CD4-positive, alpha-beta memory T cell (primary cell): ENCODE measurements around the gene UBL4A. TPM values are rescaled to one million over a fixed set of nuclear protein-coding genes. Genes with fewer than 3 reads are reported as not detected.

Experiments used
- CTCF ChIA-PET: fragments of 350-600 bp; sonication (Branson Sonifier 250); formaldehyde crosslinking; loops from one replicate; lab custom pipeline; 2021; ENCODE audit warnings: inconsistent platforms; ENCODE audit not compliant: partially characterized antibody; lab: Charles Lee
- POLR2A ChIA-PET: fragments of 350-600 bp; sonication (Branson Sonifier 250); formaldehyde crosslinking; loops from one replicate; lab custom pipeline; 2021; ENCODE audit not compliant: partially characterized antibody; lab: Charles Lee
- DNase-seq, 5 donors: peaks; one replicate each; pipeline versions ENCODE4 v3.0.0 to v3.0.0-alpha.2; 2020 to 2022; ENCODE audit warnings: mixed read lengths in 1 of 5
- H3K27ac ChIP-seq: one replicate; pipeline ENCODE4 v1.7.0; 2013; ENCODE audit warnings: low read depth, low read length
- H3K27me3 ChIP-seq: 2 replicates; pipeline ENCODE4 v1.7.0; 2013; ENCODE audit warnings: mild to moderate bottlenecking, low read length, moderate library complexity; ENCODE audit not compliant: insufficient read depth
- H3K36me3 ChIP-seq: 2 replicates; pipeline ENCODE4 v1.7.0; 2013; ENCODE audit warnings: mild to moderate bottlenecking, low read length, moderate library complexity; ENCODE audit not compliant: insufficient read depth
- H3K4me1 ChIP-seq: 2 replicates; pipeline ENCODE4 v1.7.0; 2013; ENCODE audit warnings: mild to moderate bottlenecking, low read length, moderate library complexity; ENCODE audit not compliant: insufficient read depth
- H3K4me3 ChIP-seq, 2 donors: one replicate each; pipeline ENCODE4 v1.7.0; 2013; ENCODE audit warnings: low read length in 2 of 2, mild to moderate bottlenecking in 1 of 2
- H3K9me3 ChIP-seq, 2 donors: one replicate each; pipeline ENCODE4 v1.7.0; 2013; ENCODE audit warnings: low read length in 2 of 2, control low read depth in 1 of 2; ENCODE audit not compliant: control insufficient read depth in 1 of 2
- H3K27ac Mint-ChIP-seq, 7 donors: one replicate each; pipeline ENCODE4 v1.8.0; 2020 to 2021; ENCODE audit warnings: mixed read lengths in 7 of 7, mild to moderate bottlenecking in 6 of 7, inconsistent platforms in 3 of 7, moderate library complexity in 3 of 7
- H3K27me3 Mint-ChIP-seq, 2 donors: one replicate each; pipeline ENCODE4 v1.8.0; 2020 to 2021; ENCODE audit warnings: mixed read lengths in 2 of 2
- H3K36me3 Mint-ChIP-seq, 2 donors: one replicate each; pipeline ENCODE4 v1.8.0; 2020 to 2021; ENCODE audit warnings: mixed read lengths in 2 of 2, inconsistent platforms in 1 of 2, mild to moderate bottlenecking in 1 of 2
- H3K4me1 Mint-ChIP-seq, 4 donors: one replicate each; pipeline ENCODE4 v1.8.0; 2020 to 2021; ENCODE audit warnings: mixed read lengths in 4 of 4, mild to moderate bottlenecking in 1 of 4
- H3K4me3 Mint-ChIP-seq, 8 donors: one replicate each; pipeline ENCODE4 v1.8.0; 2020 to 2021; ENCODE audit warnings: mixed read lengths in 8 of 8, mild to moderate bottlenecking in 7 of 8, moderate library complexity in 6 of 8, inconsistent platforms in 3 of 8
- H3K9me3 Mint-ChIP-seq, 8 donors: one replicate each; pipeline ENCODE4 v1.8.0; 2020 to 2021; ENCODE audit warnings: mixed read lengths in 8 of 8, mild to moderate bottlenecking in 5 of 8, inconsistent platforms in 3 of 8, moderate library complexity in 1 of 8
- intact Hi-C: fragments of 100-400 bp; cut with micrococcal nuclease; formaldehyde crosslinking; loops from one replicate; pipeline ENCODE4 v1.15.1; 2023
- polyA plus RNA-seq, 2 donors: library from polyadenylated mRNA; unstranded; fragments of 300-500 nt; fragmentation: Illumina TruSeq; gene quantifications; one replicate each; pipeline ENCODE4 v1.2.3, GENCODE V29; 2021
- total RNA-seq, 2 experiments: library from RNA; stranded (reverse); gene quantifications; one replicate each; pipeline ENCODE4 v1.2.3, GENCODE V29; 2021

The UBL4A gene
- total and polyA plus RNA-seq, 4 experiments from 2014 or later: 33.2 to 66.8 (median 49.1) TPM

- ChIA-PET POLR2A (interaction anchor here (0.7 to 8.5 kb wide), 11 partner anchors 9 to 95 kb away, joined by 3 to 42 read pairs (median 6); partner anchors contain the start of genes DNASE1L1, FAM3A, PLXNA3 and RPL10), CTCF (no interaction called here)
- DNase-seq: peak; percentile 29 to 57 (median 43)
- Histone ChIP-seq H3K4me3 (no peak overlapping the region), H3K27ac (peak overlapping the region; percentile 15), H3K27me3 (no peaks in the 10 kb centered on the region), H3K9me3 (no peaks in the 10 kb centered on the region), H3K4me1 (peaks cover 63% of the 10 kb centered on the region), H3K36me3 (no peaks in the 10 kb centered on the region)
- intact Hi-C loops: loop anchor here (5.0 kb wide), 2 partner anchors 36 to 51 kb away; partner anchors contain the start of genes LAGE3 and SLC10A3
- Mint-ChIP-seq H3K36me3 (peaks cover 0 to 19% of the 10 kb centered on the region in 2 donors), H3K27me3 (no peaks in the 10 kb centered on the region), H3K4me1 (peaks cover 9 to 57% (median 29%) of the 10 kb centered on the region in 4 donors), H3K27ac (peak overlapping the region; percentile 47 to 91 (median 81)), H3K9me3 (peaks cover 0 to 6% (median 0%) of the 10 kb centered on the region in 8 donors), H3K4me3 (peak overlapping the region in 7 of 8 donors; percentile 38 to 76 (median 69))
Measured at GRCh38 chrX:154441564-154441963, 44.9 kb downstream of the UBL4A start.

GRCh38 chrX:154440623-154441357, 45.6 kb downstream of the UBL4A start:
- H3K4me3 Mint-ChIP-seq: peak overlapping the region in 2 of 8 donors; percentile 46 to 50

GRCh38 chrX:154439841-154440240, 46.6 kb downstream of the UBL4A start:
- H3K27ac Mint-ChIP-seq: peak overlapping the region in 2 of 7 donors; percentile 46 to 81
- intact Hi-C loops: loop anchor here (5.0 kb wide), 3 partner anchors 37 to 77 kb away; partner anchors contain the start of genes FAM3A, LAGE3 and SLC10A3
- H3K4me1 Mint-ChIP-seq: peaks cover 11 to 51% (median 31%) of the 10 kb centered on the region in 4 donors
- H3K4me1 ChIP-seq: peaks cover 56% of the 10 kb centered on the region
- peak overlapping the region in 2 of 8 donors; percentile 4 to 61 for H3K4me3 Mint-ChIP-seq
- H3K27ac ChIP-seq: no peak overlapping the region
- ChIA-PET POLR2A (interaction anchor here (0.6 to 1.6 kb wide), 4 partner anchors 41 to 51 kb away, joined by 3 to 5 read pairs (median 4); partner anchors contain the start of genes RPL10 and SLC10A3), CTCF (no interaction called here)
- no peaks in the 10 kb centered on the region for H3K27me3 ChIP-seq
- peaks cover 0 to 6% (median 0%) of the 10 kb centered on the region in 8 donors for H3K9me3 Mint-ChIP-seq
- no peaks in the 10 kb centered on the region for H3K27me3 Mint-ChIP-seq
- H3K36me3 ChIP-seq: no peaks in the 10 kb centered on the region
- no peaks in the 10 kb centered on the region for H3K9me3 ChIP-seq
- DNase-seq: no peak
- H3K4me3 ChIP-seq: no peak overlapping the region
- peaks cover 0 to 26% of the 10 kb centered on the region in 2 donors for H3K36me3 Mint-ChIP-seq

More at GRCh38 chrX:154440623-154441357, 45.6 kb downstream of the UBL4A start:
- intact Hi-C loops: loop anchor here (5.0 kb wide), 2 partner anchors 37 to 52 kb away; partner anchors contain the start of genes LAGE3 and SLC10A3
- Mint-ChIP-seq H3K27ac (peak overlapping the region; percentile 62 to 84 (median 74)), H3K9me3 (peaks cover 0 to 6% (median 0%) of the 10 kb centered on the region in 8 donors), H3K27me3 (no peaks in the 10 kb centered on the region), H3K4me1 (peaks cover 11 to 56% (median 31%) of the 10 kb centered on the region in 4 donors), H3K36me3 (peaks cover 0 to 26% of the 10 kb centered on the region in 2 donors)
- Histone ChIP-seq H3K9me3 (no peaks in the 10 kb centered on the region), H3K36me3 (no peaks in the 10 kb centered on the region), H3K27ac (no peak overlapping the region), H3K27me3 (no peaks in the 10 kb centered on the region), H3K4me3 (no peak overlapping the region), H3K4me1 (peaks cover 63% of the 10 kb centered on the region)
- ChIA-PET POLR2A (interaction anchor here (0.7 to 8.5 kb wide), 13 partner anchors 9 to 96 kb away, joined by 3 to 42 read pairs (median 4); partner anchors contain the start of genes DNASE1L1, PLXNA3, RPL10 and SLC10A3), CTCF (no interaction called here)
- no peak for DNase-seq

DNA sequence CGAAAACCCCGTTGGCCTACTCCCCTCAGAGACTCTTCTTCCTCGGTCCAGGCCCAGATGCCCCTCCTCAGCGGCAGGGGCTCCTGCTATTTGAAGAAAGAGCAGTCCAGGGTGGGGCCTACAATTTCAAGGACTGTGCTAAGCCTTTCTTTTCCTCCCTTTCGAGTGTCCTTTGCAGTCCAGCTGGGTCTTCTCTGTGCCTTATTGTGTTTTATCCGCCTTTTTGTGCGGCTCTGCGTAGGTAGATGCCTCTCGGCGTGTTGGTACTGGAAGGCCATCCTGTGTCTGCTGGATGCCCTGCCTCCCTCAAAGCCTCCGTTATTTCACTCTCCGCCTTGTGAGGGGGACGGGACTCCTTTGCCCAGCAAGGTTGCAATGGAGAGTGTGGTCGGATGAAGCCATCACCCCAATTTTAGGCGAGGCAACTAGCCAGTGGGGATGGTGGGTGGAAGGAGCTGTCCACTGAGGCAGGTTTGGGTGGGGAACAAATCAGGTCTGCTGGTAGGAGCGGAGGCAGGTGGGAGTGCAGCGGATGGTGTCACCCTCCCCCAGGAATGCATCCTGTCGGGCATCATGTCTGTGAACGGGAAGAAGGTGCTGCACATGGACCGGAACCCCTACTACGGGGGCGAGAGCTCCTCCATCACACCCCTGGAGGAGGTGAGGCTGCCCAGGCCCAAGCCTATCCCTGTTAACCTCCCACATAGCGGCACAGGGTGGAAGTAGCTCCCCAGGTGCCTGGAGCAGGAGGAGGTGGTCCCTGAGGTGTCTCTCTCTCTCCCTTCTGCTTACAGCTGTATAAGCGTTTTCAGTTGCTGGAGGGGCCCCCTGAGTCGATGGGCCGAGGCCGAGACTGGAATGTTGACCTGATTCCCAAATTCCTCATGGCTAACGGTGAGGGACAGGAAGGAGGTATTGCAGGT, 48.2 kb downstream of the UBL4A start:
- Mint-ChIP-seq H3K27ac (peak overlapping the region; percentile 81 to 97 (median 91)), H3K4me3 (peak overlapping the region; percentile 86 to 89 (median 87)), H3K9me3 (peaks cover 0 to 6% (median 0%) of the 10 kb centered on the region in 8 donors), H3K4me1 (peaks cover 11 to 45% (median 28%) of the 10 kb centered on the region in 4 donors), H3K27me3 (no peaks in the 10 kb centered on the region), H3K36me3 (peaks cover 4 to 30% of the 10 kb centered on the region in 2 donors)
- ChIA-PET POLR2A (interaction anchor here (0.7 to 1.5 kb wide), 7 partner anchors 9 to 52 kb away, joined by 3 to 7 read pairs (median 4); partner anchors contain the start of gene SLC10A3), CTCF (no interaction called here)
- intact Hi-C loops: loop anchor here (5.0 kb wide), 1 partner anchor 79 kb away; the partner anchor contains the start of gene FAM3A
- peaks cover 48% of the 10 kb centered on the region for H3K4me1 ChIP-seq
- H3K27ac ChIP-seq: peak overlapping the region; percentile 63
- no peaks in the 10 kb centered on the region for H3K36me3 ChIP-seq
- no peaks in the 10 kb centered on the region for H3K9me3 ChIP-seq
- no peaks in the 10 kb centered on the region for H3K27me3 ChIP-seq
- H3K4me3 ChIP-seq: peak overlapping the region; percentile 29 to 40
- no peak for DNase-seq

- intact Hi-C loops: loop anchor here (5.0 kb wide), 1 partner anchor 80 kb away; the partner anchor contains the start of gene FAM3A
- no peaks in the 10 kb centered on the region for H3K27me3 Mint-ChIP-seq
- peaks cover 11 to 37% (median 24%) of the 10 kb centered on the region in 4 donors for H3K4me1 Mint-ChIP-seq
- H3K36me3 Mint-ChIP-seq: peaks cover 6 to 33% of the 10 kb centered on the region in 2 donors
- H3K36me3 ChIP-seq: no peaks in the 10 kb centered on the region
- peaks cover 39% of the 10 kb centered on the region for H3K4me1 ChIP-seq
- peak within 1 kb of the TSS; percentile 86 to 89 (median 88) for H3K4me3 Mint-ChIP-seq
- H3K9me3 Mint-ChIP-seq: peaks cover 0 to 6% (median 0%) of the 10 kb centered on the region in 8 donors
- H3K27ac ChIP-seq: peak within 1 kb of the TSS; percentile 82
- POLR2A ChIA-PET: interaction anchor here (1.0 to 1.5 kb wide), 4 partner anchors 10 to 53 kb away, joined by 3 to 7 read pairs (median 5); partner anchors contain the start of gene SLC10A3
- H3K4me3 ChIP-seq: peak within 1 kb of the TSS; percentile 29 to 40
- CTCF ChIA-PET: no interaction called here
- DNase-seq: peak; percentile 59 to 69 (median 65)
- H3K27ac Mint-ChIP-seq: peak within 1 kb of the TSS; percentile 84 to 98 (median 94)
- H3K9me3 ChIP-seq: no peaks in the 10 kb centered on the region
- no peaks in the 10 kb centered on the region for H3K27me3 ChIP-seq
Measured at GRCh38 chrX:154436983-154437752, 49.2 kb downstream of the UBL4A start, which contains the start of gene GDI1. Gene GDI1, plus strand, starts transcription at chrX:154437154. Its CDS starts 101 bp downstream, at chrX:154437255.
